Cardiac fibroblast (primary cell): Measurements from ENCODE around the gene CD74.

Source experiments
- DNase-seq, 2 donors: peaks; one replicate each; pipeline versions ENCODE4 v3.0.0 to v3.0.0-alpha.2; 2010; ENCODE audit warnings: low read depth in 2 of 2
- H3K4me3 ChIP-seq, 2 donors: replicated peaks in 1 of 2; 1 replicate in 1 of 2; 2 replicates in 1 of 2; pipeline ENCODE4 v1.5.1; 2011; ENCODE audit warnings: low read depth in 2 of 2, low read length in 2 of 2, mild to moderate bottlenecking in 2 of 2, moderate library complexity in 1 of 2
- TF ChIP-seq, protein P1 (sequence below): IDR thresholded peaks from one replicate; pipeline ENCODE4 v1.5.1; 2011; ENCODE audit warnings: low read depth, mild to moderate bottlenecking, low read length, inconsistent platforms

Gene CD74

DNA sequence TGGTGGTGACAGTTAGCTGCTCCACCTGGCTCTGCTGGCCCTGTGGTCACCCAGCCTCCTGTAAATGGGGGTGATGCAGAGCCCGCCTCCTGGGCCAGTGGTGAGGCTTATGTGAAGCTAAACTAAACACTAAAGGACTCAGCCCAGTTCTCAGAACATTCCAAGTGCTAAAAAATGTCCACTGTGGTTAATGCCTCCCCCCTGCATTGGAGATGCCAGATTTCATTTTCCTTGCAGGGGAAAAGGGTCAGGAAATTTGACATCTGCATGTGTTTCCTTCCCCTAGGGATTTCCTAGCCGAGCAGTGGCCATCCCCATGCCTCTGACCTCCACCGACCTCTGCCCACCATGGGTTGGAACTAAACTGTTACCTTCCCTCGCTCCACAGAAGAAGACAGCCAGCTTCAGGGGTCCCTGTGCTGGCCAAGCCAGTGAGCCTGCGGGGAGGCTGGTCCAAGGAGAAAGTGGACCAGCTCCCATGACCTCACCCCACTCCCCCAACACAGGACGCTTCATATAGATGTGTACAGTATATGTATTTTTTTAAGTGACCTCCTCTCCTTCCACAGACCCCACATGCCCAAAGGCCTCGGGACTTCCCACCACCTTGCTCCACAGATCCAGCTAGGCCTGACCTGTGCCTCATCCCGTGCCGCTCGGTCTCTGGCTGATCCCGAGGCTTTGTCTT is 13.0 kb downstream of the CD74 start:
- no peak for DNase-seq
- TF ChIP-seq, protein P1, sequence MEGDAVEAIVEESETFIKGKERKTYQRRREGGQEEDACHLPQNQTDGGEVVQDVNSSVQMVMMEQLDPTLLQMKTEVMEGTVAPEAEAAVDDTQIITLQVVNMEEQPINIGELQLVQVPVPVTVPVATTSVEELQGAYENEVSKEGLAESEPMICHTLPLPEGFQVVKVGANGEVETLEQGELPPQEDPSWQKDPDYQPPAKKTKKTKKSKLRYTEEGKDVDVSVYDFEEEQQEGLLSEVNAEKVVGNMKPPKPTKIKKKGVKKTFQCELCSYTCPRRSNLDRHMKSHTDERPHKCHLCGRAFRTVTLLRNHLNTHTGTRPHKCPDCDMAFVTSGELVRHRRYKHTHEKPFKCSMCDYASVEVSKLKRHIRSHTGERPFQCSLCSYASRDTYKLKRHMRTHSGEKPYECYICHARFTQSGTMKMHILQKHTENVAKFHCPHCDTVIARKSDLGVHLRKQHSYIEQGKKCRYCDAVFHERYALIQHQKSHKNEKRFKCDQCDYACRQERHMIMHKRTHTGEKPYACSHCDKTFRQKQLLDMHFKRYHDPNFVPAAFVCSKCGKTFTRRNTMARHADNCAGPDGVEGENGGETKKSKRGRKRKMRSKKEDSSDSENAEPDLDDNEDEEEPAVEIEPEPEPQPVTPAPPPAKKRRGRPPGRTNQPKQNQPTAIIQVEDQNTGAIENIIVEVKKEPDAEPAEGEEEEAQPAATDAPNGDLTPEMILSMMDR, result no peak
- H3K4me3 ChIP-seq, result no peak overlapping the region

DNA sequence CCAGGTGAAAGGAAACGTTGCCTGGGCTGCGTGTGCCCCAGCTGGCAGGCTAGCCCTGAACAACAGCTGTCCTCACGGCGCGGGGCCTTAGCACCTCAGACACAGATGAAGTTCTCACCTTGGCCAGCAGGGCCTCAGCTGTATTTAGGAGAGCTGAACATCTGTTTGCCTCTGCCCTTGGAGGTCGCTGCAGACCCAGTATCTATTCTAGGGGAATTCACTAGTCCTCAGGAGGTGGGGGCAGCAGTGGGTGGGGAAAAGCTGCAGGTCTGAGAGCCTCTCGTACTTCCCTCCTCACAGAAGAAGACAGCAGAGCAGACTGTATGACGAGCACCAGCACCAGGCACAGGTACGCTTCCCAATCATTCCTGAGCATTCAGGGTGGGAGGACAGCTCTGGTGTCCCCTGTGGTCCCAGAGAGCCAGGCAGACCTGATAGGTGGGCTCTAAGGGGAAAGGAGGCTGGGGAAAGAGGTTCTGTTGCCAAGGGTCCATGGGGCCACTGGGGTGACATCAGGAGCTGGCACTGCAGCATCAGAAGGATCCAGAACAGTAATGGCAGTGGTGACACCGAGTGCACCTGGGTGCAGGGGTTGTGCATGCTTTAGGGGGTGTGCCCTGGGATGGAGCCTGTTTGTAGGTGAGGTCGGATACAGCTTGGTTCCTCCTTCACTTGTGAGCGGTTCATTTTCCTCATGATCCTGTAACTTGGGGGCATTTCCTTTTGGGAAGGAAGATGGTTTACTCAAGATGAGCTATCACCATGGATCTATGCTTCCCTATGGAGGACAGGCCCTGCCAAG is 13.8 kb downstream of the CD74 start:
- TF ChIP-seq, protein P1, result peak; percentile 32
- no peak for DNase-seq
- H3K4me3 ChIP-seq, result no peak overlapping the region

- no peak for DNase-seq
- TF ChIP-seq, protein P1, result no peak
Observed at GRCh38 chr5:150397782-150398721, 14.7 kb downstream of the CD74 start.

GRCh38 chr5:150397146-150397781 is 15.4 kb downstream of the CD74 start:
- TF ChIP-seq, protein P1, result no peak
- peak in 1 of 2 donors; percentile 37 for DNase-seq
- no peak overlapping the region for H3K4me3 ChIP-seq

More at GRCh38 chr5:150397782-150398721, 14.7 kb downstream of the CD74 start:
- H3K4me3 ChIP-seq, result no peak overlapping the region

DNA sequence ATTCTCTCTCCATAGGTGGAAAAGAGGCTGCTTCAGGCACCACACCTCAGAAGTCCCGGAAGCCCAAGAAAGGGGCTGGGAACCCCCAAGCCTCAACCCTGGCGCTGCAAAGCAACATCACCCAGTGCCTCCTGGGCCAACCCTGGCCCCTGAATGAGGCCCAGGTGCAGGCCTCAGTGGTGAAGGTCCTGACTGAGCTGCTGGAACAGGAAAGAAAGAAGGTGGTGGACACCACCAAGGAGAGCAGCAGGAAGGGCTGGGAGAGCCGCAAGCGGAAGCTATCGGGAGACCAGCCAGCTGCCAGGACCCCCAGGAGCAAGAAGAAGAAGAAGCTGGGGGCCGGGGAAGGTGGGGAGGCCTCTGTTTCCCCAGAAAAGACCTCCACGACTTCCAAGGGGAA is 16.4 kb downstream of the CD74 start:
- H3K4me3 ChIP-seq, result no peak overlapping the region
- DNase-seq, result no peak
- TF ChIP-seq, protein P1, result no peak

DNA sequence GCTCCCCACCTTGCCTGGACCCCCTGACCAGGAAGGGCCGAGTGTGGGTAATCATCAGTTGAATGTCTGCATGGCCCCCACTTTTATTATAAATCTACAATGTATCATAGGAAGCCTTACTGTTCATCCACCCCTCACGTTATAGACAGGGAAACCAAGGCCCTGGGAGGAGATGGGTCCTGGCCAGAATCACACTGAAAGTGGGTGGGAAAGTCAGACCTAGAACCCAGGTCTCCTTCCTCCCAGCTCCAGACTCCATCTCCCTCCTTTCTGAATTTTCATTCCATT is 17.1 kb downstream of the CD74 start:
- TF ChIP-seq, protein P1, result no peak
- no peak overlapping the region for H3K4me3 ChIP-seq
- DNase-seq, result no peak
